Omental fat pad (tissue), 4 donors: ENCODE results near the gene PYDC1. TPM values are rescaled to one million over a fixed set of nuclear protein-coding genes. Genes with fewer than 3 reads are reported as not detected.

Source experiments
- ATAC-seq: fragments of 150-250 bp; one replicate; pipeline ENCODE4 v1.9.1; 2016; ENCODE audit warnings: mild to moderate bottlenecking, moderate library complexity; ENCODE audit not compliant: low FRiP score
- DNase-seq: peaks from one replicate; pipeline ENCODE4 v3.0.0-alpha.2; 2019; ENCODE audit warnings: low spot score
- CTCF ChIP-seq, 3 donors: fragments of 450-650 bp; IDR thresholded peaks; one replicate each; pipeline ENCODE4 v1.5.1; 2016 to 2017; ENCODE audit warnings: antibody characterized with exemption in 3 of 3, mild to moderate bottlenecking in 3 of 3, moderate library complexity in 2 of 3
- total RNA-seq, 4 donors: library from RNA; depleted of rRNA; stranded (reverse); fragments of >200 nt; gene quantifications; one replicate each; pipeline ENCODE4 v1.1.0, GENCODE V29; 2016

PYDC1 gene
- total RNA-seq, result not detected

- no peak for TF ChIP-seq CTCF (IDR thresholded peaks at IDR 0.05)
- no peak for ATAC-seq
- DNase-seq, result no peak
Observed at GRCh38 chr16:31216422-31217135, at the start of gene PYDC1. Gene PYDC1, minus strand, starts transcription at chr16:31217135. Its CDS starts 107 bp downstream, at chr16:31217028.

- DNase-seq (no peak), ATAC-seq (peak; percentile 54)
- TF ChIP-seq CTCF (IDR thresholded peaks at IDR 0.05), result no peak
Observed at GRCh38 chr16:31265329-31266245, 48.7 kb upstream of the PYDC1 start.

- DNase-seq (no peak), ATAC-seq (no peak)
- no peak for TF ChIP-seq CTCF (IDR thresholded peaks at IDR 0.05)
Observed at GRCh38 chr16:31262084-31262483, 45.1 kb upstream of the PYDC1 start.

GRCh38 chr16:31260136-31260931, 43.4 kb upstream of the PYDC1 start:
- no peak for TF ChIP-seq CTCF (IDR thresholded peaks at IDR 0.05)
- DNase-seq (no peak), ATAC-seq (no peak)

GRCh38 chr16:31258366-31258765, 41.4 kb upstream of the PYDC1 start:
- TF ChIP-seq CTCF (IDR thresholded peaks at IDR 0.05), result no peak
- DNase-seq, result no peak
- ATAC-seq, result no peak

GRCh38 chr16:31256466-31256865, 39.5 kb upstream of the PYDC1 start:
- no peak for TF ChIP-seq CTCF (IDR thresholded peaks at IDR 0.05)
- DNase-seq (no peak), ATAC-seq (no peak)
